GM10248 (cell line): Measurements from ENCODE around the gene FKTN.
"Not testable (repeated sequence)": the region's sequence is repeated elsewhere in the genome, so short reads cannot be mapped to it uniquely, and the experiment has no call there.

Experiments used
- CTCF ChIA-PET: fragments of 300-600 bp; sonication (Branson Sonifier 250); formaldehyde crosslinking; extraction: SDS; loops from one replicate; lab custom pipeline; 2021; ENCODE audit warnings: antibody characterized with exemption; lab: Yijun Ruan, JAX
- POLR2A ChIA-PET: fragments of 350-650 bp; sonication (Branson Sonifier 250); formaldehyde crosslinking; extraction: SDS; loops from one replicate; lab custom pipeline; 2020; ENCODE audit warnings: antibody characterized with exemption; lab: Yijun Ruan, JAX
- DNase-seq: peaks from one replicate; pipeline ENCODE4 v3.0.0; 2012; ENCODE audit errors: extremely low spot score
- CTCF ChIP-seq: IDR thresholded peaks from 2 replicates; pipeline ENCODE4 v1.5.1; 2012; ENCODE audit warnings: mild to moderate bottlenecking, low read depth; ENCODE audit errors: extremely low read depth, missing control alignments, control extremely low read depth

The FKTN gene

GRCh38 chr9:105557804-105558610 is at the start of gene FKTN:
Gene FKTN (plus strand): TSS chr9:105558131. CDS start chr9:105575033, 16,902 bp downstream.
- ChIA-PET POLR2A (no interaction called here), CTCF (no interaction called here)

GRCh38 chr9:105508530-105508929 is 49.4 kb upstream of the FKTN start:
- ChIA-PET CTCF (interaction anchor here (0.7 to 0.9 kb wide), 2 partner anchors 13 to 28 kb away, joined by 3 to 4 read pairs; no protein-coding TSS in a partner anchor), POLR2A (no interaction called here)
- no peak for DNase-seq
- no peak for TF ChIP-seq CTCF

More at GRCh38 chr9:105557804-105558610, at the start of gene FKTN:
- peak; percentile 91 for DNase-seq
- TF ChIP-seq CTCF: no peak

GRCh38 chr9:105510024-105510423 is 47.9 kb upstream of the FKTN start:
- ChIA-PET CTCF (no interaction called here), POLR2A (no interaction called here)
- peak; percentile 20 for DNase-seq
- TF ChIP-seq CTCF: no peak

DNA sequence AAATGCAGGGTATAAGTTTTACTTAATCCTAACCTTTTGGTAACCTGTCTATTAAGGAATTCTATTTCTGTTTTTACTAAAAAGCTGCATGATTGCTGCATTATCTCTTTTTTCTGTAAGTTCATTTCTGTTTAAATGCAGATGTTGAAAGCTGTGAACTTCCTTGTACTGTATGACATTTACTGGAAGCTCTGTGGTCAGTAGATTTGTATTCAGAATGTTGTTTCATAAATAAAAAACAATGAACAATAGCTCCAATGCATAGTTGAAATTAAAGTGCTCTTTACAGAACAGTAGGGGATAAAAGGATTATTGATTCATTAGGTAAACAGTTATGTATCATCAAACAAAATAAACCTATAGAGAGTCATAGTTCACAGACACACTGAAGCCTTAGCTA is 46.5 kb upstream of the FKTN start:
- ChIA-PET CTCF (interaction anchor here (1.1 to 1.7 kb wide), 5 partner anchors 9 to 30 kb away, joined by 3 to 6 read pairs (median 4); no protein-coding TSS in a partner anchor), POLR2A (no interaction called here)
- TF ChIP-seq CTCF: no peak
- DNase-seq: no peak

GRCh38 chr9:105515811-105516413 is 42.0 kb upstream of the FKTN start:
- no peak for DNase-seq
- ChIA-PET CTCF (interaction anchor here (1.2 to 1.5 kb wide), 3 partner anchors 9 to 16 kb away, joined by 4 to 5 read pairs (median 4); no protein-coding TSS in a partner anchor), POLR2A (no interaction called here)
- no peak for TF ChIP-seq CTCF

DNA sequence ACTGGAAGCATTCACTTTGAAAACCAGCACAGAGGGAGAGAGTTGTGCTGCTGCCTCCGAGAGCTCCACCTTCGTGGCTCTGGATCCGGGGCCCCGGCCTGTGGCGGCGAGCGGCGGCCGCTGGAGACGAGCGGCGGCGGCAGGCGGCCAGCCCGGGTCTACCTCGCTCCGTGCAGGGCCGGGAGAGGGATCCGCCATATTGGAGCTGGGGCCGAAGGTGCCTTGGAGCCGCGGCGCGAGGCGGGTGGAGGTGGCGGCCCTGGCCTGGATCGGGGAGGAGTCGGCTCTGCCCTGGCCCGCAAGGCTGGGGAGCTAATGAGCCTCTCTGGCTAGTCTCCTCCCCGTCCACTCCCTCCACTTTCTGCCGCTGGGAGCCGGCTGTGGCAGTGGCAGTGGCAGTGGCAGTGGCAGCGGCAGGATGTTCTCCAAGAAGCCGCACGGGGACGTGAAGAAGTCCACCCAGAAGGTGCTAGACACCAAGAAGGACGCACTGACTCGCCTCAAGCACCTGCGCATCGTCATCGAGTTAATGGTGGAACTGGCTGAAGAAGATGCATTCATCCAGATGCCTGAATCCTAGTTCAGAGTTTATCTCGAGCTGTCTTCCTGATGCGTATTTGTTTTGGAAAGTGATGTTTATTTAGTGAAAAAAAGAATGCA is 38.1 kb upstream of the FKTN start:
- DNase-seq, POLR2A ChIA-PET: not testable (repeated sequence)
- CTCF ChIA-PET: interaction anchor here (1.4 kb wide), 1 partner anchor 8 kb away, joined by 3 read pairs; no protein-coding TSS in a partner anchor

DNA sequence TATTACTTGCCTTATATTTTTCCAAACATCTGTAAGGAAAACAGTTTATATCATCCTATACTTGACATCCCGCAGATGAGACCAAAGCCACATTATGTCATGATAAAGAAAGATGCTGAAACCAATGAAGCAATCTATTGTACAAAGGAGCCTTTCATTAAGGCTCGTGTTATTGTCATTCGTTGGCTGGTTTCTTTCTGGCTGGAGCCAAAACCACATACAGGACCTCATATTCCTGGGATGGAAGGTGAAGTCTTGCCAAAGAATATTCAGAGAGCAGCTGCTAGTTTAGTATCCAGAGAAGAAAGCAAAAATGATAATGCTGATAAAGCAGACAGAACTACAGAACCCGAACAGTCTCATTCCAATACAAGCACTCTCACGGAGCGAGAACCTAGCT is 36.9 kb upstream of the FKTN start:
- CTCF ChIA-PET: interaction anchor here (1.3 to 1.4 kb wide), 2 partner anchors 9 to 13 kb away, joined by 3 read pairs; no protein-coding TSS in a partner anchor
- DNase-seq, POLR2A ChIA-PET: not testable (repeated sequence)

DNA sequence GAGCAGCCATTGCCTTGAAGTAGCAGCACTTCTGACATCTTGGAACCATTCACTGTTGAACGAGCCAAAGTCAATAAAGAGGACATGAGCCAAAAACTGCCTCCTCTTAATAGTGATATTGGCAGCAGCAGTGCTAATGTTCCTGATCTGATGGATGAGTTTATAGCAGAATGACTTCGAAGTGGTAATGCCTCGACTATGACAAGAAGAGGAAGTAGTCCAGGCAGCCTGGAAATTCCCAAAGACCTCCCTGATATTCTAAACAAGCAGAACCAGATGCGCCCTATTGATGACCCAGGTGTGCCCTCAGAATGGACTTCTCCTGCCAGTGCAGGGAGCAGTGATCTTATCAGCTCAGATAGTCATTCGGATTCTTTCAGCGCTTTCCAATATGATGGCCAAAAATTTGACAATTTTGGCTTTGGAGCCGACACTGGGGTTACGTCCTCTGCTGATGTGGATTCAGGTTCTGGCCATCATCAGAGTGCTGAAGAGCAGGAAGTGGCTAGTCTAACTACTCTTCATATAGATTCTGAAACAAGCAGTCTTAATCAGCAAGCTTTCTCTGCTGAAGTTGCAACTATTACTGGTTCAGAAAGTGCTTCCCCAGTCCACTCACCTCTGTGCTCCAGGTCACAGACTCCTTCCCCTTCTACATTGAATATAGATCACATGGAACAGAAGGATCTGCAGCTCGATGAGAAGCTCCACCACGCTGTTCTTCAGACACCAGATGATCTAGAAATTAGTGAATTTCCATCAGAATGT is 35.1 kb upstream of the FKTN start:
- POLR2A ChIA-PET, DNase-seq: not testable (repeated sequence)
- CTCF ChIA-PET: interaction anchor here (0.9 to 1.0 kb wide), 2 partner anchors 10 to 12 kb away, joined by 3 to 6 read pairs; no protein-coding TSS in a partner anchor
